H1 (cell line): ENCODE measurements around the gene CEBPB. TPM values are rescaled to one million over a fixed set of nuclear protein-coding genes. Genes with fewer than 3 reads are reported as not detected.
A peak's percentile ranks its signal among the peaks of the same experiment; 100 is the strongest.

Experiments
- CTCF ChIA-PET: fragments of 300-600 bp; sonication (Branson Sonifier 250); formaldehyde crosslinking; loops from one replicate; lab custom pipeline; 2021; ENCODE audit not compliant: partially characterized antibody; lab: Charles Lee
- POLR2A ChIA-PET: fragments of 300-600 bp; sonication (Branson Sonifier 250); formaldehyde crosslinking; loops from one replicate; lab custom pipeline; 2021; ENCODE audit warnings: inconsistent platforms; ENCODE audit not compliant: partially characterized antibody; lab: Charles Lee
- DNase-seq, 2 experiments: peaks; one replicate each; pipeline versions ENCODE4 v3.0.0 to v3.0.0-alpha.2; 2010 to 2022; ENCODE audit warnings: low spot score in 2 of 2, low read depth in 1 of 2, mixed read lengths in 1 of 2
- FAIRE-seq: peaks from 2 replicates; lab custom pipeline; 2011; peaks lifted over from hg19 to GRCh38; lab: Jason Lieb, UNC
- H2AFZ ChIP-seq: 2 replicates; pipeline ENCODE4 v1.8.1; 2012; ENCODE audit warnings: low read length, inconsistent platforms
- H2AK5ac ChIP-seq: 2 replicates; pipeline ENCODE4 v1.6.1; 2013; ENCODE audit warnings: low read depth, low read length
- H2BK120ac ChIP-seq: replicated peaks from 2 replicates; pipeline ENCODE3; 2013; ENCODE audit warnings: low read depth, low read length, inconsistent platforms
- H2BK12ac ChIP-seq: 2 replicates; pipeline ENCODE4 v1.6.1; 2013; ENCODE audit warnings: low read depth, low read length
- H2BK15ac ChIP-seq: 2 replicates; pipeline ENCODE4 v1.6.1; 2013; ENCODE audit warnings: low read length
- H2BK20ac ChIP-seq: 2 replicates; pipeline ENCODE4 v1.6.1; 2013; ENCODE audit warnings: low read length
- H2BK5ac ChIP-seq: 2 replicates; pipeline ENCODE4 v1.6.1; 2013; ENCODE audit warnings: low read depth, low read length
- H3K14ac ChIP-seq: 2 replicates; pipeline ENCODE4 v1.6.1; 2013; ENCODE audit warnings: inconsistent platforms; ENCODE audit not compliant: insufficient read length
- H3K18ac ChIP-seq: 2 replicates; pipeline ENCODE4 v1.6.1; 2013; ENCODE audit warnings: low read length; ENCODE audit errors: extremely low read depth
- H3K23ac ChIP-seq: 2 replicates; pipeline ENCODE4 v1.6.1; 2013; ENCODE audit warnings: inconsistent platforms; ENCODE audit not compliant: insufficient read length
- H3K23me2 ChIP-seq: 2 replicates; pipeline ENCODE4 v1.6.1; 2013; ENCODE audit warnings: low read depth, low read length
- H3K27ac ChIP-seq: 2 replicates; pipeline ENCODE4 v1.6.1; 2011; ENCODE audit warnings: low read depth, low read length, inconsistent platforms
- H3K27me3 ChIP-seq, 4 experiments: replicated peaks in 1 of 4; 1 replicate in 1 of 4; 2 replicates in 3 of 4; pipeline versions ENCODE4 v1.6.1 to v1.8.1; 2011 to 2013; ENCODE audit warnings: low read length in 3 of 4, mild to moderate bottlenecking in 3 of 4, inconsistent platforms in 2 of 4, mixed read lengths in 2 of 4, moderate library complexity in 1 of 4; ENCODE audit not compliant: control insufficient read depth in 3 of 4, insufficient read depth in 3 of 4; ENCODE audit errors: extremely low read depth in 1 of 4
- H3K36me3 ChIP-seq, 4 experiments: 2 replicates each; pipeline versions ENCODE4 v1.6.1 to v1.8.1; 2011 to 2013; ENCODE audit warnings: mild to moderate bottlenecking in 4 of 4, low read length in 3 of 4, moderate library complexity in 2 of 4, control low read depth in 1 of 4, inconsistent platforms in 1 of 4; ENCODE audit not compliant: insufficient read depth in 4 of 4, control insufficient read depth in 2 of 4
- H3K4ac ChIP-seq: replicated peaks from 2 replicates; pipeline ENCODE3; 2013; ENCODE audit warnings: low read length, low read depth, mixed read lengths, inconsistent platforms; ENCODE audit not compliant: insufficient read length
- H3K4me1 ChIP-seq, 4 experiments: replicated peaks in 1 of 4; 1 replicate in 1 of 4; 2 replicates in 3 of 4; pipeline versions ENCODE4 v1.6.1 to v1.8.1; 2011 to 2013; ENCODE audit warnings: low read length in 3 of 4, inconsistent platforms in 2 of 4, mixed read lengths in 1 of 4; ENCODE audit not compliant: insufficient read depth in 4 of 4, control insufficient read depth in 3 of 4
- H3K4me2 ChIP-seq, 2 experiments: 2 replicates each; pipeline versions ENCODE4 v1.6.1 to v1.8.1; 2011 to 2013; ENCODE audit warnings: low read depth in 2 of 2, low read length in 2 of 2, control low read depth in 1 of 2, inconsistent platforms in 1 of 2, mild to moderate bottlenecking in 1 of 2; ENCODE audit not compliant: insufficient read depth in 1 of 2
- H3K4me3 ChIP-seq, 4 experiments: fragments of 200-600, 300-600 bp in 1 of 4; sonication (generic), shearing (Covaris generic), sonication (Bioruptor Twin) in 1 of 4; 2 replicates each; pipeline versions ENCODE4 v1.5.1 to v1.8.1; 2011 to 2016; ENCODE audit warnings: low read length in 4 of 4, low read depth in 3 of 4, control low read depth in 2 of 4, inconsistent platforms in 2 of 4, mild to moderate bottlenecking in 2 of 4, mixed read lengths in 1 of 4, moderate library complexity in 1 of 4; ENCODE audit not compliant: insufficient read depth in 2 of 4; ENCODE audit errors: extremely low read depth in 1 of 4
- H3K56ac ChIP-seq: replicated peaks from 2 replicates; pipeline ENCODE3; 2013; ENCODE audit warnings: low read depth, mild to moderate bottlenecking, mixed read lengths, low read length, inconsistent platforms; ENCODE audit not compliant: insufficient read length
- H3K79me1 ChIP-seq: 2 replicates; pipeline ENCODE4 v1.6.1; 2013; ENCODE audit warnings: low read depth, low read length, control low read depth
- H3K79me2 ChIP-seq, 2 experiments: 2 replicates each; pipeline versions ENCODE4 v1.6.1 to v1.8.1; 2012 to 2013; ENCODE audit warnings: low read length in 2 of 2, mild to moderate bottlenecking in 2 of 2, inconsistent platforms in 1 of 2; ENCODE audit not compliant: insufficient read depth in 2 of 2, control insufficient read depth in 1 of 2
- H3K9ac ChIP-seq, 4 experiments: replicated peaks in 1 of 4; 1 replicate in 1 of 4; 2 replicates in 3 of 4; pipeline versions ENCODE4 v1.6.1 to v1.8.1; 2011 to 2013; ENCODE audit warnings: low read depth in 3 of 4, low read length in 3 of 4, control low read depth in 2 of 4, mild to moderate bottlenecking in 2 of 4, moderate library complexity in 2 of 4, inconsistent platforms in 1 of 4; ENCODE audit errors: extremely low read depth in 1 of 4
- H3K9me3 ChIP-seq, 2 experiments: 2 replicates each; pipeline versions ENCODE4 v1.6.1 to v1.8.1; 2012 to 2013; ENCODE audit warnings: mild to moderate bottlenecking in 2 of 2, moderate library complexity in 2 of 2, control low read depth in 1 of 2, inconsistent platforms in 1 of 2, low read depth in 1 of 2, low read length in 1 of 2, mixed read lengths in 1 of 2; ENCODE audit not compliant: insufficient read depth in 2 of 2
- H4K20me1 ChIP-seq, 2 experiments: replicated peaks in 1 of 2; 2 replicates each; pipeline versions ENCODE3 to v1.8.1; 2011 to 2013; ENCODE audit warnings: inconsistent platforms in 2 of 2, low read length in 2 of 2, mild to moderate bottlenecking in 1 of 2; ENCODE audit not compliant: insufficient read depth in 2 of 2, control insufficient read depth in 1 of 2
- H4K5ac ChIP-seq: 2 replicates; pipeline ENCODE4 v1.6.1; 2013; ENCODE audit warnings: low read length, low read depth, mixed read lengths, inconsistent platforms; ENCODE audit not compliant: insufficient read length
- H4K8ac ChIP-seq: 2 replicates; pipeline ENCODE4 v1.8.0; 2013; ENCODE audit warnings: mild to moderate bottlenecking, moderate library complexity, low read length, inconsistent platforms; ENCODE audit not compliant: insufficient read depth; ENCODE audit errors: extremely low read depth
- H4K91ac ChIP-seq: replicated peaks from 2 replicates; pipeline ENCODE3; 2013; ENCODE audit warnings: low read length, mixed read lengths, inconsistent platforms; ENCODE audit not compliant: insufficient read length
- CHD2 ChIP-seq: IDR thresholded peaks from 2 replicates; pipeline ENCODE4 v1.6.1; 2012; ENCODE audit warnings: low read length, improper control_type of control experiment
- WGBS, 2 experiments: shearing (Covaris generic) in 1 of 2; methylation state at CpG; one replicate each; pipeline versions ENCODE4 v1.1.6 to v1.1.7; 2013 to 2015; ENCODE audit warnings: low lambda C conversion rate in 2 of 2, mixed read lengths in 2 of 2, inconsistent platforms in 1 of 2, low coverage in 1 of 2, missing lambda C conversion rate in 1 of 2; ENCODE audit not compliant: insufficient replicate concordance in 2 of 2, insufficient coverage in 1 of 2, insufficient read length in 1 of 2; ENCODE audit errors: extremely low coverage in 1 of 2, missing lambda C conversion rate in 1 of 2; 5-methylcytosine and 5-hydroxymethylcytosine counted together
- polyA plus RNA-seq, 7 experiments: library from polyadenylated mRNA; depleted of rRNA in 3 of 7; stranded (reverse) in 5 of 7; unstranded in 2 of 7; fragments of >200 nt in 5 of 7; fragments of 200-250 nt in 2 of 7; gene quantifications; 1 replicate in 5 of 7; 2 replicates in 1 of 7; 4 replicates in 1 of 7; pipeline versions ENCODE4 v1.2.1 to v1.2.3, GENCODE V29; 2011 to 2013; ENCODE audit warnings: missing spikeins in 2 of 7, mixed read lengths in 2 of 7
- total RNA-seq: library from RNA; stranded (reverse); fragmentation: NEBNext Ultra II Directional; extraction: Animal tissue kit (Norgen Biotek cat#: 25700); gene quantifications from 2 replicates; pipeline ENCODE4 v1.2.1, GENCODE V29; 2021
- TF ChIP-seq, protein P1 (sequence below): IDR thresholded peaks from 2 replicates; pipeline ENCODE4 v1.6.1; 2012; ENCODE audit warnings: inconsistent platforms

The CEBPB gene
- total and polyA plus RNA-seq, 2 of the 8 experiments (the other 6 are each of a cell fraction or from before 2014, with no cell fraction given), result 7.1 to 24.1 TPM

DNA sequence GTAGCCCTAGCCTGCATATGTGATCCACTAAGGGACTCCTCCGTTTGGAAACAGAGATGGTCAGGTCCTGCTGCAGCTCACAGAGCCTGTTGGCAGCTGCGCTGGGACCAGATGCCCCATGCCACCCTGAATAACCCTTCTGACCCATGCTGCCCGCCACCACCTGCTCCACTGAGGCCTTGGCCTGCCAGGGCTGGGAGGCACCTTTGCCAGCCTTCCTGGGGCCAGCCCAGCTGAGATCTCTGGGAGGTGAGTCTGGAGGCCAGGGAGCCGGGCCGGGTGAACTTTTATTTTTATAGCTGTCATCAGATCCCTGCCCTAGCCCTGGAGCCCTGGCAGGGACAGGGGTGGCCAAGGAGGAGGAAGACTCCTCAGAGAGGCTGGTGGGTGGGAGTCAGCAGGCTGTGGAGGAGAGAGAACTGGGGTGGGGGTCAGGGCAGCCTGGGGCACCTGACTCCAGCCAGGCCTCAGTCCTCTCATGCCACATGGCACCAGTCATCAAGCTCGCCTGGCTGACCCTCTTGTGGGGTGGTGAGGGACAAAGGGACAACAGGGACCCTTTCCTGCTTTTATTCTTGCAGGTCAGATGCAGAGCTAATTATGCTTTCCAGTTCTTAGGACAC is 10.0 kb downstream of the CEBPB start:
- Histone ChIP-seq H3K23ac (no peak overlapping the region), H2AFZ (no peak overlapping the region), H4K5ac (no peak overlapping the region), H4K91ac (no peak overlapping the region), H3K27me3 (no peaks in the 10 kb centered on the region), H3K4me1 (peaks cover 1 to 8% (median 4%) of the 10 kb centered on the region in 4 experiments; a peak in 6 of 7 replicates), H3K9me3 (peaks cover 2 to 12% of the 10 kb centered on the region in 2 experiments; a peak in 2 of 4 replicates), H2BK120ac (no peak overlapping the region), H3K4me3 (no peak overlapping the region), H3K4me2 (no peak overlapping the region), H2BK12ac (no peak overlapping the region; the same call in 1 of the 2 replicates), H3K79me2 (no peaks in the 10 kb centered on the region), H3K56ac (no peak overlapping the region), H3K14ac (no peak overlapping the region), H2BK15ac (no peak overlapping the region), H3K9ac (no peak overlapping the region)
- WGBS, 2 experiments, result 88% methylated on average over 6 of the region's 6 CpGs; no CpG with 5 or more reads in 1 of the 2 experiments
- TF ChIP-seq CHD2, result no peak
- TF ChIP-seq, protein P1, sequence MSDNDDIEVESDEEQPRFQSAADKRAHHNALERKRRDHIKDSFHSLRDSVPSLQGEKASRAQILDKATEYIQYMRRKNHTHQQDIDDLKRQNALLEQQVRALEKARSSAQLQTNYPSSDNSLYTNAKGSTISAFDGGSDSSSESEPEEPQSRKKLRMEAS, result no peak
- TF ChIP-seq, all 59 proteins: peak for 0
- FAIRE-seq (no peak), DNase-seq (no peak)
- Histone ChIP-seq H2BK20ac (no peak overlapping the region), H3K18ac (no peak overlapping the region), H4K8ac (no peak overlapping the region; the same call in 1 of the 2 replicates), H3K23me2 (no peaks in the 10 kb centered on the region), H3K27ac (no peak overlapping the region), H3K36me3 (no peaks in the 10 kb centered on the region), H2BK5ac (peak overlapping the region; percentile 27; the same call in 1 of the 2 replicates), H3K4ac (no peak overlapping the region), H3K79me1 (no peaks in the 10 kb centered on the region), H2AK5ac (no peak overlapping the region), H4K20me1 (no peaks in the 10 kb centered on the region)
- POLR2A ChIA-PET, result interaction anchor here (4.8 kb wide), 1 partner anchor 10 kb away, joined by 25 read pairs; the partner anchor contains the start of gene CEBPB
- CTCF ChIA-PET, result interaction anchor here (0.6 to 1.8 kb wide), 9 partner anchors 10 to 388 kb away, joined by 3 to 6 read pairs (median 3); partner anchors contain the start of gene CEBPB
